ENCODE data around the gene PADI2.
A peak's percentile ranks its signal among the peaks of the same experiment; 100 is the strongest.
"Not testable (repeated sequence)": the region's sequence is repeated elsewhere in the genome, so short reads cannot be mapped to it uniquely, and the experiment has no call there.

PADI2 gene

GRCh38 chr1:17068789-17069188 lies 50.5 kb downstream of the PADI2 start:
- no peak for DNase-seq
- in situ Hi-C loops (cut with HindIII; ENCODE audit: low pct_ligation_motif_present, low pct_unique_long_range_greater_than_20kb, low sequenced_read_pairs) = no loop called here

- no peak for DNase-seq
- in situ Hi-C loops (cut with HindIII; ENCODE audit: low pct_ligation_motif_present, low pct_unique_long_range_greater_than_20kb, low sequenced_read_pairs) = no loop called here
Observed at GRCh38 chr1:17067465-17068240, 51.6 kb downstream of the PADI2 start.

- DNase-seq = no peak
- in situ Hi-C loops (cut with HindIII; ENCODE audit: low pct_ligation_motif_present, low pct_unique_long_range_greater_than_20kb, low sequenced_read_pairs) = no loop called here
Observed at GRCh38 chr1:17067069-17067426, 52.2 kb downstream of the PADI2 start.

- in situ Hi-C loops (cut with HindIII; ENCODE audit: low pct_ligation_motif_present, low pct_unique_long_range_greater_than_20kb, low sequenced_read_pairs) = no loop called here
Observed at GRCh38 chr1:17066361-17067068, 52.7 kb downstream of the PADI2 start.

GRCh38 chr1:17065666-17066065 lies 53.6 kb downstream of the PADI2 start:
- in situ Hi-C loops (cut with HindIII; ENCODE audit: low pct_ligation_motif_present, low pct_unique_long_range_greater_than_20kb, low sequenced_read_pairs) = no loop called here
- no peak for DNase-seq

More at GRCh38 chr1:17066361-17067068, 52.7 kb downstream of the PADI2 start:
- DNase-seq = no peak

- DNase-seq; in situ Hi-C loops (cut with HindIII; ENCODE audit: low pct_ligation_motif_present, low pct_unique_long_range_greater_than_20kb, low sequenced_read_pairs): not testable (repeated sequence)
Observed at GRCh38 chr1:17062751-17063150, 56.5 kb downstream of the PADI2 start.

- in situ Hi-C loops (cut with HindIII; ENCODE audit: low pct_ligation_motif_present, low pct_unique_long_range_greater_than_20kb, low sequenced_read_pairs) = no loop called here
- DNase-seq = peak; percentile 41
Observed at GRCh38 chr1:17061892-17062291, 57.4 kb downstream of the PADI2 start.

GRCh38 chr1:17061486-17061885 lies 57.8 kb downstream of the PADI2 start:
- in situ Hi-C loops (cut with HindIII; ENCODE audit: low pct_ligation_motif_present, low pct_unique_long_range_greater_than_20kb, low sequenced_read_pairs) = no loop called here
- no peak for DNase-seq

- no peak for DNase-seq
- in situ Hi-C loops (cut with HindIII; ENCODE audit: low pct_ligation_motif_present, low pct_unique_long_range_greater_than_20kb, low sequenced_read_pairs) = no loop called here
Observed at GRCh38 chr1:17060306-17060749, 58.9 kb downstream of the PADI2 start.

- peak; percentile 72 for DNase-seq
- in situ Hi-C loops (cut with HindIII; ENCODE audit: low pct_ligation_motif_present, low pct_unique_long_range_greater_than_20kb, low sequenced_read_pairs) = no loop called here
Observed at GRCh38 chr1:17059391-17060305, 59.6 kb downstream of the PADI2 start.

GRCh38 chr1:17056551-17056950 lies 62.7 kb downstream of the PADI2 start:
- in situ Hi-C loops (cut with HindIII; ENCODE audit: low pct_ligation_motif_present, low pct_unique_long_range_greater_than_20kb, low sequenced_read_pairs) = no loop called here
- DNase-seq = no peak

GRCh38 chr1:17055801-17056200 lies 63.5 kb downstream of the PADI2 start:
- no peak for DNase-seq
- in situ Hi-C loops (cut with HindIII; ENCODE audit: low pct_ligation_motif_present, low pct_unique_long_range_greater_than_20kb, low sequenced_read_pairs) = no loop called here

GRCh38 chr1:17053685-17054410 lies 65.4 kb downstream of the PADI2 start, which contains the start of gene SDHB:
SDHB (minus strand) TSS chr1:17054032; CDS start chr1:17054019, 13 bp downstream.
- DNase-seq = peak; percentile 95
- in situ Hi-C loops (cut with HindIII; ENCODE audit: low pct_ligation_motif_present, low pct_unique_long_range_greater_than_20kb, low sequenced_read_pairs) = no loop called here

- DNase-seq = no peak
Observed at GRCh38 chr1:17053086-17053684, 66.1 kb downstream of the PADI2 start.

GRCh38 chr1:17052641-17053040 lies 66.6 kb downstream of the PADI2 start:
- in situ Hi-C loops (cut with HindIII; ENCODE audit: low pct_ligation_motif_present, low pct_unique_long_range_greater_than_20kb, low sequenced_read_pairs) = no loop called here
- no peak for DNase-seq

More at GRCh38 chr1:17053086-17053684, 66.1 kb downstream of the PADI2 start:
- in situ Hi-C loops (cut with HindIII; ENCODE audit: low pct_ligation_motif_present, low pct_unique_long_range_greater_than_20kb, low sequenced_read_pairs) = no loop called here

- in situ Hi-C loops (cut with HindIII; ENCODE audit: low pct_ligation_motif_present, low pct_unique_long_range_greater_than_20kb, low sequenced_read_pairs) = no loop called here
Observed at GRCh38 chr1:17052038-17052437, 67.2 kb downstream of the PADI2 start.

GRCh38 chr1:17047924-17048323 lies 71.3 kb downstream of the PADI2 start:
- in situ Hi-C loops (cut with HindIII; ENCODE audit: low pct_ligation_motif_present, low pct_unique_long_range_greater_than_20kb, low sequenced_read_pairs) = no loop called here
- DNase-seq = no peak

More at GRCh38 chr1:17052038-17052437, 67.2 kb downstream of the PADI2 start:
- no peak for DNase-seq

GRCh38 chr1:17046334-17046657 lies 73.0 kb downstream of the PADI2 start:
- in situ Hi-C loops (cut with HindIII; ENCODE audit: low pct_ligation_motif_present, low pct_unique_long_range_greater_than_20kb, low sequenced_read_pairs) = no loop called here
- DNase-seq = no peak
